ENCODE measurements around the gene TMTC2.
A peak's percentile ranks its signal among the peaks of the same experiment; 100 is the strongest.
"Not testable (repeated sequence)": the region's sequence is repeated elsewhere in the genome, so short reads cannot be mapped to it uniquely, and the experiment has no call there.

TMTC2 gene

GRCh38 chr12:82781309-82781997 lies 94.7 kb downstream of the TMTC2 start:
- no peak for DNase-seq (ENCODE audit: insufficient read length, low spot score)
- no peak for FAIRE-seq

- FAIRE-seq (no peak), DNase-seq (ENCODE audit: insufficient read length, low spot score) (no peak)
Measured at GRCh38 chr12:82783435-82783834, 96.7 kb downstream of the TMTC2 start.

DNA sequence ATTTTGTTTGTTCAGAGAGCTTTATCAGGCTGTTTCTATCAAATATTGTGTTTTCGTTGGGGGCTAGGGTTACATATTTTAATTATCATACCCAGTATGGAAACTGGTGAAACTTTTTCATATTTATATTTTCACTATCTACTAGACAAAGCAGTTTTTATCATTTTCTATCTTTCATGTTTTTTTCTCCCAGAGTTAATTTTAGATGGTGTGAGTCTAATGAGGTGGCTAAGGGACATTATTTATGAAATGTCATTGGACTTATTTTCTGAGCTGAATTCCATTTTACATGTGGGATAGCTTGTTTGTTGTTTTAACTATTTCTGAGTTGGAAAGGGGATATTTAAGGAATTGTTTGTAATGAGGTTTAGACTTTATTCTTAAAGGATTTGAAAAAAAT lies 100.3 kb downstream of the TMTC2 start:
- FAIRE-seq (no peak), DNase-seq (ENCODE audit: insufficient read length, low spot score) (no peak)

DNA sequence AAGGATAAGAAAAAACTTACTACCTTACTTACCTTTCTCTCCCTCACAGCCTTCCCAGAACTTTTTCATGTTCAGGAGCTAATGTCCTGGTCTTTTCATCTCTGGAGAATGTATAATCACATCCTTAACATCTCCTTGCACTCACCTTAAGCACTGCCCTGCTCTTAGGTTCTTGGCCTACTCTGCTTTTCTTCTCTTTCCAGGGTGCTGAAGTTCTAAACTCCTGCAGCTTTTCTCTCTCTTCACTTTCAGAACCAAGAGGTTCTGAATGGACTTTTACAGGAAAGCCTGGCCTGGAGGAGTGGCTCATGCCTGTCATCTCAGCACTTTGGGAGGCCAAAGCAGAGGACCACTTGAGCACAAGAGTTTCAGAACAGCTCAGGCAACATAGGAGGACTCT lies 101.9 kb downstream of the TMTC2 start:
- FAIRE-seq (no peak), DNase-seq (ENCODE audit: insufficient read length, low spot score) (no peak)

DNA sequence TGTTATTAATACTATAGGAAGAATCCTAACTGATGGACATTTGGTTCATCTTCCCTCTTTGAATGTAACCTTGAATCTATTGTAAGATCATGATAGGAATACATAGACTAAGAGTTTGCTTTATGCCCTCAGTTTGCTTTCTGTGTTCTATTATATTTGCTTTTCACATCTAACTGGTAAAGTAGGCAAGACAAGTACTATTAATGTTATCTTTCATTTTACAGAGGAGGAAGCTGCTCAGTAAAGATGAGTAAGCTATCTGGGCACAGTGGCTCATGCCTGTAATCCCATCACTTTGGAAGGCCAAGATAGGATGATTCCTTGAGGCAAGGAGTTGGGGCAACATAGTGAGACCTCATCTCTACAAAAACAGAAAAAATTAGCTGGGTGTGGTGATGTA lies 103.0 kb downstream of the TMTC2 start:
- no peak for FAIRE-seq
- DNase-seq (ENCODE audit: insufficient read length, low spot score), result no peak

DNA sequence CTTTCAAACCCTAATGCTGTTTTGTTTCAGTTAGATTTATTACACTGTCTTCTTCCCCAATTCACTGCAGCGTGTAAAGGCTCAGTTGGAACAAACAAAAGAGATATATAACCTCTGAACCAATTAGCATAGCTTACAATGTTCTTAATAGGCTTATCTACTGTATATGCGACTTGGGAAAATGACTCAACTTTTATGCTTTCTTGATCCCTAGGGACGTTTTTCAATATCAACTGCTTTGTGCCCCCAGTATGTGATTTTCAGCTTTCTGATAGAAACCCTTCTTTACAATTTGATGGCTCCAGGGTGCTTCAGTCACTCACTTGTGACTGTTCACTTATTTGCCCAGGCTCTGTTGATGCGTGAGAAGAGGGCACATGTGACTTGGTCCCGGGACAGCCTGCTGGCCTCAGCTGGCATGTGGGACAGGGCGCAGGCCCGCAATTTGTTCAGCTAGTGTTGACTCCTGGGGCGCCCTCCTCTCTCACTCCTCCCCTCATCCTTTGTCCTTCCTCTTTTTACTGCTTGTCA lies 107.1 kb downstream of the TMTC2 start:
- no peak for DNase-seq (ENCODE audit: insufficient read length, low spot score)
- peak; percentile 26 for FAIRE-seq

DNA sequence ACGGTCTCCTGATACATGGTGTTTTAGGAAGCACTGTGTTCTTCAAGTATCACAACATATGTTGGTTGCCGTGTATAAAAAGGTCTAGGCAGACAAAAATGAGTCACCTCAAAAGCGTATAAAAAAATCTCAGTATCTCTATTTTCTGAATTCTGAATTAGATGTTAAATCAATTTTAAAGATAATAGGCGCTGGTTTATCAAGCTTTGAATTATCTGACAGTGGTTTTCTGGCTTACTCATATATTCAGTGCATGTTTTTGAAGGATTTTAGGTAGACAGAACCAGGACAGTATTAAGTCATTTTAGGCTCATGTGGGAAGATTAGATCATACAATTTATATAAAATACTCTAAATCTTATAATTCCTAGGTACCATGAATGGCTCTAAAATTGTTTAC lies 110.8 kb downstream of the TMTC2 start:
- FAIRE-seq, result no peak
- DNase-seq (ENCODE audit: insufficient read length, low spot score), result no peak

- DNase-seq (ENCODE audit: insufficient read length, low spot score) (no peak), FAIRE-seq (no peak)
Measured at GRCh38 chr12:82800185-82800584, 113.5 kb downstream of the TMTC2 start.

DNA sequence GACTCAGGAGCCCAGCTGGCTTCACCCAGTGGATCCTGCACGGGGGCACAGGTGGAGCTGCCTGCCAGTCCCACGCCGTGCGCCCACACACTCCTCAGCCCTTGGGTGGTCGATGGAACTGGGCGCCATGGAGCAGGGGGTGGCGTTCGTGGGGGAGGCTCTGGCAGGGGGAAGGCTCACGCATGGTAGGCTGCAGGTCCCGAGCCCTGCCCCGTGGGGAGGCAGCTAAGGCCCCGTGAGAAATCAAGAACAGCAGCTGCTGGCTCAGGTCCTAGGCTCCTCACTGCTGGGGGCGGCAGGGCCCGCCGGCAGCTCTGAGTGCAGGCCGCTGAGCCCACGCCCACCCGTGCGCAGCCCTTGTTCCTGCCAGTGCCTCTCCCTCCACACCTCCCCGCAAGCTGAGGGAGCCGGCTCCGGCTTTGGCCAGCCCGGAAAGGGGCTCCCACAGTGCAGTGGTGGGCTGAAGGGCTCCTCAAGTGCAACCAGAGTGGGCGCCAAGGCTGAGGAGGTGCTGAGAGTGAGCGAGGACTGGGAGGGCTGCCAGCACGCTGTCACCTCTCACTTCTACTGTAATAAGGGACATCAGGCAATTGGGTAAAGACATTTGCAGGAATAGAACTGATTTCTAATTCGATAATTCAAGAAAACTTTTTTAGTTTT lies 115.4 kb downstream of the TMTC2 start:
- FAIRE-seq, result no peak
- DNase-seq (ENCODE audit: insufficient read length, low spot score), result no peak

DNA sequence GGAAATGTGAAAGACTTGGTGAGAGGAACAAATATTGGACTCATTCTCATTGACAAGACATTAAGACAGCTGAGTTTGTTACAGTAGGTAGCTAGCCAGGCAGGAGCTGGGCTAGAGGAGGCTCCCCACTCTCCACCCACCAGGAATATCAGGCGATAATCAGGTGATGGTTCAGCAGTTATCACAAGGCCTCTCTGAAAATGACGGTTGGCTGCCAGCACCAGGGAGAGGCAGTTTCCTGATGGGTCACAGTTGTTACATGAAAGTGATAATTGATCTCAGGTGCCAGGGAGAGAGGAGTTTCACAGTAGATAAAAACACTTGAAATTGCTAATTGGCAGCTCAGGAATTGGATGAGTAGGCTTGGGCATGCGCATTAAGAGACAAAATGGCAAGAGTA lies 116.5 kb downstream of the TMTC2 start:
- DNase-seq (ENCODE audit: insufficient read length, low spot score) (no peak), FAIRE-seq (no peak)

DNA sequence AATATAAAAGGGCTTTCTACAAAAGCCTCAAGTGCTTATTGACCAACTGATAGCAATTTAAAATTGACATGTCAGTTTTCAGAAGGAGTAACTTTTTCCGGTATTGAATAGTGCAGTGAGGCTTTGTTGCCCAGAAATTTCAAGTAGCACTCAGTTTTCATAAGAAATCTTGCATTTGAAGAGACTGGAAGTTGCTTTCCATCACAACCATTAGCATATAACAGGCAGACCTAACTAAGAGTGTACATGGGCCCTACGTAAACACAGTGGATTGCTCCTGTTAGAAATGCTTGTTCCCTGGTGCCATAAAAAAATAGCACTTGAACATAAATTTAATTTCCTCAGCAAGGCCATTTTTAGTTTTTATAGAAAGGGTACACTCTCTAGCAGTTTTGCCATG lies 117.9 kb downstream of the TMTC2 start:
- DNase-seq (ENCODE audit: insufficient read length, low spot score) (no peak), FAIRE-seq (no peak)

- DNase-seq (ENCODE audit: insufficient read length, low spot score); FAIRE-seq: not testable (repeated sequence)
Measured at GRCh38 chr12:82805004-82805403, 118.3 kb downstream of the TMTC2 start.

- FAIRE-seq (no peak), DNase-seq (ENCODE audit: insufficient read length, low spot score) (no peak)
Measured at GRCh38 chr12:82805812-82806497, 119.2 kb downstream of the TMTC2 start.

DNA sequence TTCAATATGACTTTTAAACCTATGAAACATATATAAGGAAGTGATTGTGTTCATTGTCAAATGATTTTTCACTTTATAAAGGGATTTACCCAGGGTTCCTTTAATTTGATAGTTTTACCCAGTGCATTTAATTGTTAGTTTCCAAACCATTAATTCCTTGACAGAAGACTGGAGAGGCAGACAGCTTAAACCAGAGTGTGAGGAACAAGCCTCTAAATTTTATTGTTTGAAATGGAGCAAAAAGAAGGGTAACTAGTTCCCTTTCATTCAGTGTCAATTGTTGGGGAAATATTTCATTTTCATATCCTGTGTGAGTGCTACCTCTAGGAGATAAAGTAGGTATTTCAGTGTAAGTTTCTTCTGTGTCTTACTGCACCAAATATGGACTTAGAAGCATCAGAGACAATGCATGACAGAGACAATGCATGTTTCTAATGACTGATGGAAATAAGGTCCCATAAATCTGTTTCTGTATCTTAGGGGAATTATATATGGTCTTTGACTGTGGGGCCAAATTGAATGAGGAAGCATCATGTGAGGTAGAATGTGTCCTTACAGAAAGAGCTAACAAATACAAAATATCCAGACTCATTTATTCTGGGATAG lies 120.5 kb downstream of the TMTC2 start:
- no peak for DNase-seq (ENCODE audit: insufficient read length, low spot score)
- no peak for FAIRE-seq

GRCh38 chr12:82810568-82810967 lies 123.9 kb downstream of the TMTC2 start:
- FAIRE-seq (no peak), DNase-seq (ENCODE audit: insufficient read length, low spot score) (no peak)

DNA sequence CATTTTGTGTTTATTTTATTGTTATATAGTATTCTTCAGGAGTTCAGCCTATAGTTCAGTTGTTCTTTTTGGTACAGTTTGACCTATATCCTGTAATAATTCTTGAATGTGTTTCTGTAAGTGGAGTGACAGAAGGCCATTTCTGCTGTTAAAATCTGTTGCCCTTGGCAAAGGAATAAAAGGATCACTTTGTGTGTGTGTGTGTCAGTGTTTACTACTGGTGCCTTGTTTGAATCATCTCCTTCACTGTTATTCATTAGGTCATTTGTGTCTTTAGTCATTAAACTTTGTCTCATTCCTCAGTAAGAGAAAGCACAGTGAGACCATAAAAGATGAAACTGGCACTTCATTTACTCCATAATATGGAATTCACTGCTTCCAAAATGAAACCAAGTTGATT lies 130.7 kb downstream of the TMTC2 start:
- DNase-seq (ENCODE audit: insufficient read length, low spot score) (no peak), FAIRE-seq (no peak)

- DNase-seq (ENCODE audit: insufficient read length, low spot score) (no peak), FAIRE-seq (no peak)
Measured at GRCh38 chr12:82818271-82819035, 131.7 kb downstream of the TMTC2 start.

- DNase-seq (ENCODE audit: insufficient read length, low spot score), result no peak
- no peak for FAIRE-seq
Measured at GRCh38 chr12:82826505-82826904, 139.8 kb downstream of the TMTC2 start.

- peak; percentile 39 for FAIRE-seq
- no peak for DNase-seq (ENCODE audit: insufficient read length, low spot score)
Measured at GRCh38 chr12:82832096-82832495, 145.4 kb downstream of the TMTC2 start.

GRCh38 chr12:82832981-82833380 lies 146.3 kb downstream of the TMTC2 start:
- FAIRE-seq (no peak), DNase-seq (ENCODE audit: insufficient read length, low spot score) (no peak)

- no peak for FAIRE-seq
- no peak for DNase-seq (ENCODE audit: insufficient read length, low spot score)
Measured at GRCh38 chr12:82833481-82833880, 146.8 kb downstream of the TMTC2 start.

Measured in GM19239 (cell line).